ENCODE data around the gene ZNF491. TPM values are rescaled to one million over a fixed set of nuclear protein-coding genes. Genes with fewer than 3 reads are reported as not detected.
"Not testable (repeated sequence)": the region's sequence is repeated elsewhere in the genome, so short reads cannot be mapped to it uniquely, and the experiment has no call there.

The ZNF491 gene
- total and polyA plus RNA-seq, 4 experiments from 2014 or later: 0.34 to 3.0 (median 2.0) TPM; not detected in 1

- Histone ChIP-seq H3K4me1 (ENCODE audit: insufficient read depth, low read length) (peaks cover 19% of the 10 kb centered on the region), H3K4me3 (ENCODE audit: low read length in 2 of 2) (peak within 1 kb of the TSS; percentile 39 to 82), H3K9me3 (ENCODE audit: control insufficient read depth in 1 of 2, low read length in 2 of 2) (no peaks in the 10 kb centered on the region), H3K27me3 (ENCODE audit: insufficient read depth, low read length) (no peaks in the 10 kb centered on the region), H3K36me3 (ENCODE audit: insufficient read depth, low read length) (no peaks in the 10 kb centered on the region), H3K27ac (ENCODE audit: low read depth, low read length) (peak within 1 kb of the TSS; percentile 61)
- H3K4me1 Mint-ChIP-seq: peaks cover 13 to 27% (median 15%) of the 10 kb centered on the region in 4 donors
- intact Hi-C loops (cut with micrococcal nuclease): loop anchor here (1.0 kb wide), 1 partner anchor 51 kb away; the partner anchor contains the start of gene ZNF491
- H3K27me3 Mint-ChIP-seq: peaks cover 1% of the 10 kb centered on the region in 2 donors
- peak within 1 kb of the TSS; percentile 64 to 94 (median 92) for H3K27ac Mint-ChIP-seq
- POLR2A ChIA-PET (ENCODE audit: partially characterized antibody): interaction anchor here (0.7 to 1.3 kb wide), 4 partner anchors 36 to 83 kb away, joined by 3 to 5 read pairs (median 3); partner anchors contain the start of gene ZNF491
- H3K36me3 Mint-ChIP-seq: peaks cover 19% of the 10 kb centered on the region in 2 donors
- H3K9me3 Mint-ChIP-seq: peaks cover 0 to 13% (median 4%) of the 10 kb centered on the region in 8 donors
- DNase-seq: peak; percentile 83 to 87 (median 86)
- CTCF ChIA-PET (ENCODE audit: partially characterized antibody): interaction anchor here (1.0 to 1.5 kb wide), 4 partner anchors 31 to 313 kb away, joined by 3 to 8 read pairs (median 3); partner anchors contain the start of genes ZNF491 and ZNF763
- peak within 1 kb of the TSS; percentile 89 to 94 (median 90) for H3K4me3 Mint-ChIP-seq
These were observed 50.5 kb downstream of the ZNF491 start, which contains the start of gene ZNF439 for GRCh38 chr19:11848594-11849469. Gene ZNF439, plus strand, starts transcription at chr19:11848726. Its CDS starts 142 bp downstream, at chr19:11848868.

- peaks cover 13 to 27% (median 15%) of the 10 kb centered on the region in 4 donors for H3K4me1 Mint-ChIP-seq
- H3K9me3 ChIP-seq (ENCODE audit: control insufficient read depth in 1 of 2, low read length in 2 of 2); H3K4me3 ChIP-seq (ENCODE audit: low read length in 2 of 2); H3K36me3 ChIP-seq (ENCODE audit: insufficient read depth, low read length); intact Hi-C loops (cut with micrococcal nuclease); DNase-seq; H3K27ac ChIP-seq (ENCODE audit: low read depth, low read length); POLR2A ChIA-PET (ENCODE audit: partially characterized antibody); CTCF ChIA-PET (ENCODE audit: partially characterized antibody); H3K27me3 Mint-ChIP-seq; H3K27ac Mint-ChIP-seq; H3K27me3 ChIP-seq (ENCODE audit: insufficient read depth, low read length): not testable (repeated sequence)
- H3K4me3 Mint-ChIP-seq: peak overlapping the region in 1 of 8 donors; percentile 27
- peaks cover 3 to 18% (median 11%) of the 10 kb centered on the region in 8 donors for H3K9me3 Mint-ChIP-seq
- peaks cover 19% of the 10 kb centered on the region for H3K4me1 ChIP-seq (ENCODE audit: insufficient read depth, low read length)
- H3K36me3 Mint-ChIP-seq: peaks cover 26 to 27% of the 10 kb centered on the region in 2 donors
These were observed 52.0 kb downstream of the ZNF491 start for GRCh38 chr19:11850289-11850688.

- intact Hi-C loops (cut with micrococcal nuclease): no loop called here
- no peak overlapping the region for H3K4me3 ChIP-seq (ENCODE audit: low read length in 2 of 2)
- no peaks in the 10 kb centered on the region for H3K36me3 ChIP-seq (ENCODE audit: insufficient read depth, low read length)
- ChIA-PET CTCF (ENCODE audit: partially characterized antibody) (no interaction called here), POLR2A (ENCODE audit: partially characterized antibody) (no interaction called here)
- H3K36me3 Mint-ChIP-seq: peaks cover 40 to 53% of the 10 kb centered on the region in 2 donors
- peaks cover 0 to 8% of the 10 kb centered on the region in 2 donors for H3K9me3 ChIP-seq (ENCODE audit: control insufficient read depth in 1 of 2, low read length in 2 of 2)
- peaks cover 3 to 48% (median 34%) of the 10 kb centered on the region in 8 donors for H3K9me3 Mint-ChIP-seq
- H3K27me3 Mint-ChIP-seq: no peaks in the 10 kb centered on the region
- no peak overlapping the region for H3K27ac ChIP-seq (ENCODE audit: low read depth, low read length)
- DNase-seq: no peak
- H3K27ac Mint-ChIP-seq: no peak overlapping the region
- no peaks in the 10 kb centered on the region for H3K27me3 ChIP-seq (ENCODE audit: insufficient read depth, low read length)
- H3K4me3 Mint-ChIP-seq: no peak overlapping the region
- H3K4me1 Mint-ChIP-seq: peaks cover 11 to 19% (median 12%) of the 10 kb centered on the region in 4 donors
- H3K4me1 ChIP-seq (ENCODE audit: insufficient read depth, low read length): peaks cover 14% of the 10 kb centered on the region
These were observed 55.0 kb downstream of the ZNF491 start for GRCh38 chr19:11853358-11853757.

- intact Hi-C loops (cut with micrococcal nuclease): no loop called here
- no peak overlapping the region for H3K4me3 Mint-ChIP-seq
- peaks cover 3 to 73% (median 64%) of the 10 kb centered on the region in 8 donors for H3K9me3 Mint-ChIP-seq
- ChIA-PET CTCF (ENCODE audit: partially characterized antibody) (interaction anchor here (1.6 kb wide), 1 partner anchor 59 kb away, joined by 3 read pairs; no protein-coding TSS in a partner anchor), POLR2A (ENCODE audit: partially characterized antibody) (no interaction called here)
- H3K4me1 Mint-ChIP-seq: no peaks in the 10 kb centered on the region
- H3K27me3 Mint-ChIP-seq: no peaks in the 10 kb centered on the region
- no peak for DNase-seq
- H3K27ac Mint-ChIP-seq: no peak overlapping the region
- H3K36me3 Mint-ChIP-seq: peaks cover 34 to 76% of the 10 kb centered on the region in 2 donors
- Histone ChIP-seq H3K27ac (ENCODE audit: low read depth, low read length) (no peak overlapping the region), H3K4me1 (ENCODE audit: insufficient read depth, low read length) (no peaks in the 10 kb centered on the region), H3K36me3 (ENCODE audit: insufficient read depth, low read length) (no peaks in the 10 kb centered on the region), H3K27me3 (ENCODE audit: insufficient read depth, low read length) (no peaks in the 10 kb centered on the region), H3K4me3 (ENCODE audit: low read length in 2 of 2) (no peak overlapping the region), H3K9me3 (ENCODE audit: control insufficient read depth in 1 of 2, low read length in 2 of 2) (peaks cover 0 to 25% of the 10 kb centered on the region in 2 donors)
These were observed 58.4 kb downstream of the ZNF491 start for GRCh38 chr19:11856596-11857250.

Other genes with a start within 250 kb of the ZNF491 start
- gene ELOF1, start 239.3 kb upstream of the ZNF491 start, total RNA-seq: 10 to 100 TPM; 46.0 to 48.5 TPM
- 10 to 100 TPM; 93.1 to 96.1 TPM for gene ELOF1, start 239.3 kb upstream of the ZNF491 start, polyA plus RNA-seq
- gene ACP5, start 220.9 kb upstream of the ZNF491 start, total RNA-seq: 10 to 100 TPM; 26.8 to 30.3 TPM
- 10 to 100 TPM; 16.9 to 23.8 TPM for gene ACP5, start 220.9 kb upstream of the ZNF491 start, polyA plus RNA-seq
- gene ZNF627, start 201.0 kb upstream of the ZNF491 start, total RNA-seq: 10 to 100 TPM; 11.5 to 12.6 TPM
- 10 to 100 TPM in 1 of 2 donors, 1 to 10 TPM in 1; 6.8 to 10.3 TPM for gene ZNF627, start 201.0 kb upstream of the ZNF491 start, polyA plus RNA-seq
- gene ZNF823, start 59.6 kb upstream of the ZNF491 start, total RNA-seq: 1 to 10 TPM; 4.6 to 5.4 TPM
- 1 to 10 TPM in 1 of 2 donors, under 1 TPM in 1; 0.92 to 5.3 TPM for gene ZNF823, start 59.6 kb upstream of the ZNF491 start, polyA plus RNA-seq
- 10 to 100 TPM; 19.6 to 21.5 TPM for gene ZNF441, start 31.5 kb upstream of the ZNF491 start, total RNA-seq
- gene ZNF441, start 31.5 kb upstream of the ZNF491 start, polyA plus RNA-seq: 1 to 10 TPM; 2.3 to 6.3 TPM
- gene ZNF440, start 15.8 kb downstream of the ZNF491 start, total RNA-seq: 10 to 100 TPM; 18.0 to 18.5 TPM
- 1 to 10 TPM; 1.8 to 3.7 TPM for gene ZNF440, start 15.8 kb downstream of the ZNF491 start, polyA plus RNA-seq
- 10 to 100 TPM; 16.9 to 17.7 TPM for gene ZNF439, start 50.2 kb downstream of the ZNF491 start, total RNA-seq
- gene ZNF439, start 50.2 kb downstream of the ZNF491 start, polyA plus RNA-seq: 1 to 10 TPM in 1 of 2 donors, under 1 TPM in 1; 0.72 to 5.6 TPM
- gene ZNF69, start 89.3 kb downstream of the ZNF491 start, total RNA-seq: 1 to 10 TPM; 7.5 to 8.5 TPM
- gene ZNF69, start 89.3 kb downstream of the ZNF491 start, polyA plus RNA-seq: 1 to 10 TPM in 1 of 2 donors, under 1 TPM in 1; 0.57 to 3.1 TPM
- gene ZNF700, start 126.6 kb downstream of the ZNF491 start, total RNA-seq: 10 to 100 TPM; 24.9 to 25.6 TPM
- gene ZNF700, start 126.6 kb downstream of the ZNF491 start, polyA plus RNA-seq: 1 to 10 TPM; 3.2 to 5.6 TPM
- 10 to 100 TPM; 14.3 to 16.4 TPM for gene ZNF763, start 166.5 kb downstream of the ZNF491 start, total RNA-seq
- 1 to 10 TPM; 2.6 to 3.7 TPM for gene ZNF763, start 166.5 kb downstream of the ZNF491 start, polyA plus RNA-seq
- gene ZNF433, start 237.2 kb downstream of the ZNF491 start, total RNA-seq: under 1 TPM; 0.38 to 0.44 TPM
- 1 to 10 TPM in 1 of 2 donors, under 1 TPM in 1; 0.98 to 2.2 TPM for gene ZNF433, start 237.2 kb downstream of the ZNF491 start, polyA plus RNA-seq

Data from CD4-positive, alpha-beta memory T cell (primary cell).